Brain pericyte (primary cell): ENCODE measurements around the gene CCNI2.
"Not testable (repeated sequence)": the region's sequence is repeated elsewhere in the genome, so short reads cannot be mapped to it uniquely, and the experiment has no call there.

Source experiments
- DNase-seq: peaks from one replicate; pipeline ENCODE4 v3.0.0-alpha.2; 2012; ENCODE audit warnings: low read depth, low spot score

CCNI2 gene

DNA sequence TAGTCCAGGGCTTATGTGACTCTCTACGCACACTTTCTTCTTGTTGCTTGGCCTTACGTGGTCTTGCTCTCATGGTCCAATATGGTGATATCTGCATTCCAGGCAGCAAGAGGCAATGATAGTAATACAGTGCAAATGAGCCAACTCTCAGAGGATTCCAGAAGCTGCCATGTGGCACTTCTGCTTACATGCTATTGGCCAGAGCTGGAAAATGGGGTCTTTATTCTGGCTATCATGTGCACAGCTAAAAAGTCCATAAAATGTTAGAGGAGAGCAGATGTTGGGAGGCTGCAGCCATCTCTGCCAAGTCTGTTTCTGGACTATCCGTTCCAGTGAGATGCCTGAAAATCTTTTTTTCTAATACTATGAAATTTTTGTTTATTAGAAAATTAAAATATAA lies 32.7 kb downstream of the CCNI2 start:
- DNase-seq: no peak

DNA sequence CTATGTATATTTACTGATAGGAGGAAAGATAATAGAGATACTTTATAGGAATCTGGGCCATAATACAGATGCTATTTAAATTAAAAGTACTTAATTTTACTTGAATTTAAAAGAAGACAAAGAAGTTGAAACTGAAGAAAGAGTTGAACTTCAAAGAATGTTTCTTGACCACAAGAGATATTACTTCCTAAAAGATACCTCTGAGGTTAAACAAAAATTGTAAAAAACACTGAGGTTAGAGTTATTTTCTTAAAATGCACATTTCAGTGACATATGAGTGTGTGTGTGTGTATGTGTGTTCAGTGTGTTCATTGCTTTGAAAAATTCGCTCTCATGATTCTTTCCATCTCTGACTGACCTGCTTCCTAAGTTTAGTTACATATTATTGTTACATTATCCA lies 33.4 kb downstream of the CCNI2 start:
- DNase-seq: no peak

DNA sequence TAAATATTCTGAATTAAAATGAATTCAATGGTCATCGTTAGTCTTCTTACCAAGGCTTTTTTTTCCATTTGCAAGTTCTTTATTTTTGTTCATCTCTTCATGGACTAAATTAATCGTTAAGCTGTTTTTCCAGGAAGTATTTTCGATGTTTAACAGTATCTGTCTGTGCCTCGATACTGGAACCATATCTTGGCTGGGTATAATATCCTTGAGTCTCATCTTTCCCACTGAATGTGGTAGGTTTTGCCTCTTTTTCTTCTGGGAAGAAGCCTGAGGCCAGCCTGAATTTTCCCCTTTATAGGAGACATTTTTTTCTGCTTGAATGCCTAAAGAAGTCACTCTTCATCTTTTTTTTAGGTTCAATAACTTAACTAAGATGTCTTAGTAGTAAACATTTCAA lies 33.8 kb downstream of the CCNI2 start:
- no peak for DNase-seq

DNA sequence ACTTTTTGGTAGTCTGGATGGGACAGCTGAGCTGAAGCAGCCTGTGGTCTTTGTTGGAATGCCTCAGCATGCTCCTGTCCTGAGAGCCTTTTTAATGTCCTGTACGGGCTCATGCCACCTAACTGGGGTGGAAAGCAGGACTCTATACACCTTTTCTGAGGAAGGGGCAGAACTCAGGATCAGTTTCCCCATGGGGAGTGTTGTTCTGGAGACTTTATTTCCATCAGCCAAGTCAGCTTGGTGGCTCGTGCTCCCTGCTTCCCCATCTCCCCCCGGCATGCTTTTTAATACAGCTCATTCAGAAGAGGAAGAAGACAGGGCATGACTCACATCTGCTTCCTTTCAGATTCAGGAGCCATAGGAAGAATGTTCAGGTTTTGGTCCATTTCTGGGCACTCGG lies 34.9 kb downstream of the CCNI2 start:
- DNase-seq: no peak

DNA sequence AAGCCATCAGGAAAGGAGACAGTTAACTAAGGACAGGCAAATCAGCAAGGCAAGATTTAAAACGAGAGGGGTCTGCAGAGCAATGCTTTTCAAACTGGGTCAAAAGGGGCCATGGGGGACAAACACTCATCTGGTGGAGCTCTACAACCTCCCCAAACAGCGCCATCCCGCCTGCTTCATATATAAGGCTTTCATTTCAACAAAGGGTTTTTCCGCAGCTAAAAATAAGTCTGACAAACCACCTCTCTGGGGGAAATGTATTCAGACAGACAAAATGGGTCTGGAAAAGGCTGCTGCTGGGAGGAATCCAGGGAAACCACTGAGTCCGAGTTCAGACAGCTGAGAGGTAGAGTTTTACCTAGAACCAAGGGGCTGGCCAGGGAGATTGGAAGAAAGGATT lies 38.1 kb downstream of the CCNI2 start:
- no peak for DNase-seq

DNA sequence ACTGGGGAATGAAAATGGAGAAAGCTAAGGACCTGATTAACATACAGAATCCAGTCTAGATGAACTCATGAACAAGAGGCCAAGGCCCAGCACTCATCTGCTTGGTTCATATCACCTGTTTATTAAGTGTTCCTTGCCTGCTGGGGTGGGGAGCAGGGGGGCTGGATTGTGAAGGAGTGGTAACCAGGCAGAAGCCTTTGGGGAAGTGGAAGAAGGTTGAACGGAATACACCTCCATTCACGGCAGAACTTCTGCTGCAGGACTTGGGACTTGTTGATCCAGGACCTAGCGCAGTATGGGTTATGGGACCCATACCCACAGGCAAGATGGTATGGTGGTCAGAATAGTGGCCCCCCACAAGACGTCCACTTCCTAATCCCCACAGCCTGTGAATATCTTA lies 38.6 kb downstream of the CCNI2 start:
- no peak for DNase-seq

DNA sequence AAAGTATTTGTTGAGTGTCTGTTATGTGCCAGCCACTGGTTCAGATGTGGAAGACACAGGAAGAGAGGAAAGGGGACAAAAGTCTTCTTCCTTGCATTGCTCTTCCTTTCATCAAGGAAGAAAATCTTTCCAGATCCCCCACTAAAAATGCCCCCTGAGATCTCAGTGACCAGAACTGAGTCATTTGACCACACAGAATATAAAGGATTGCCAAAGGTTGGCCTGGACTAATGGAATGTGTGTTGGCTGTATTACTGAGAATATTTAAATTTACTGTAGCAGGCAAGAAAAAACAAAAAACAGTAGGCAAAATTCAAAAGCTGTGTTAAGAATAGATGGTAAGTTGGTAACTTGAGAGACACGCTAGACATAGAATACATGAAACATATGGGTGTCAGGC lies 39.9 kb downstream of the CCNI2 start:
- DNase-seq: no peak

DNA sequence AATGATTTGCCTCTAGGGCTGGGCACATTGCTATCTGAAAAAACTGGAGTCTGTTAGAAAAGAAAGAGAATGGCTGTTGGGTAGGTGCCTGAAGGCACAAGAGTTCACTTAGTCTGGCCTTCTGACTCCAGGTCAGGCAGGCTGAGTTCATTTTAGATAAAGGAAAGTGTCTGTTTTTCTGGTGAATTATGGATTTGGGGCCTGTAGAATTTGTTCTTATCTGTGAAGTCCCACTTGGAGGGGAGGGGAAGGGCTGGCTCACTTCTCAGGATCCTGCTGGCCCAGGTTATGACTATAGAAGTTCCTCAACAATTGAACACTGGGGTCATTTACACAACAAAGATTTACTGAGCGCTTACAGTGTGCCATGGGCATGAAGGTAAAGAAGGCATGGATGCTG lies 41.3 kb downstream of the CCNI2 start:
- no peak for DNase-seq

DNA sequence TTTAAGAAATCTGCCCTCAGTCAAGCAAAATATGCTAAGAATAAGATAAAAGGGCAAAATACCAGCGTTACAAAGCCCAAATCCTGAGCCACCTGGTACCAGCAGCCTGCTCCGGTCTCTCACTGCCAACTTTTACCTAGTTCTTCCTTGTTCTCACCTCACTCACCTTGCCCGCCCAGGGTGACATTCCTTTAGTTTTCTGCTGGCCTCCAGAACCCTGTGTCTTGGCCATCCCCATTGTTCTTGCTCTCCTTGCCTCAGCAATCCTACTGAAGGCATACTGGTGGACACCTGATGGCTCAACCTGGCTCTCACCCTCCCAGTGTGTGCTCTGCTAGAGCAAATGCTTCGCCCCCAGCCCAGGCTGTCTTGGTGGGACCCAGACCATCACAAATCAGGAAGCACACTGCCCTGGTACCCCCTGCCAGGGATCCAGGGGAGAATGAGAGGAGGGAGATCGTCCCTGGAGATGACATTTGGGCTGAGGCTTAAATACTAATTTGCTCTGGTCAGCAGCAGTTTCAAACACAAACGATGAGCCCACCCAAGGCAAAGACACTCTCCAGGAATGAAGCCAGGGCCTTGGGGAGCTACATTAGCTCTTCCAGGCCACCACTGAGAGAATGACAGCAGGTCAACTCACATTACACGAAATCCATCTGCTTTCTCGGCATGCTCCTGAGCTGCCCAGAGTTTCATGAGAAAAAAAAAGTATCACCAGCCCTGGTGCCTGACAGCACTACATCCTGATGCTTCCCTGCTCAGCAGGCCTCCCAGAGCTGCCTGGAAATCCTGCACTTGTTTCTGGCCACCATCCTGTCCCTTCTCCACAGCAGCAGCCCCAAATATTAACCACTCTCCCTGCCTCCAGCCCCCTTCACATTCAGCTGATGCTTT lies 42.0 kb downstream of the CCNI2 start:
- no peak for DNase-seq

DNA sequence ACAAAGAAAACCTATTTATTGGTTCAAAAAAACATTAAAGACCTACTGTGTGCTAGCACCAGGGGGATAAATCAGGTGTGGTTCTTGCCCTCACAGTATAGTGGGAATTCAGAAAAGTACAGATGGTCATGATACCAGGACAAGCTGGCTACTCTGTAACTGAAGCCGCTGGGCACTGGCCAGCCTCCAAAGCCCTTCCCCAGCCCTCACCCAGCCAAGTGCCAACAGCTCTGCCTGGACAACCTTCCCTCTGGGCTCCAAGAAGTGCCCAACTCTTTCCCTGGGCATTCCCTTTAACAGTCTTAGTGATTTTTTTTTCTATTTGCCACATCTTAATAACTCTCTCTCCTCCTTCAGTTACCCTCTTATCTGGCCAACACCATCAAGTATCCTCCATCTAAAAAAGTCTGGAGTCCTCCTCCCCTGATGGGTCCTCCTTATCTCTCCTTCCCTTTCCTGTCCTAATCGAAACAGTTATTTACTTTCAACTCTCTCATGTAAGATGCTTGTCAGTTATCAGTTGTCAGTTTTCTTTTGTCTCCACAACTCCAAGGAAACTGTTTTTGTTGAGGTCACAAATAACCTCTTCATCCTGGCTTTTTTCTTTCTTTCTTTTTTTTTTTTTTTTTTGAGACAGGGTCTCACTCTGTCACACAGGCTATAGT lies 43.1 kb downstream of the CCNI2 start:
- no peak for DNase-seq

DNA sequence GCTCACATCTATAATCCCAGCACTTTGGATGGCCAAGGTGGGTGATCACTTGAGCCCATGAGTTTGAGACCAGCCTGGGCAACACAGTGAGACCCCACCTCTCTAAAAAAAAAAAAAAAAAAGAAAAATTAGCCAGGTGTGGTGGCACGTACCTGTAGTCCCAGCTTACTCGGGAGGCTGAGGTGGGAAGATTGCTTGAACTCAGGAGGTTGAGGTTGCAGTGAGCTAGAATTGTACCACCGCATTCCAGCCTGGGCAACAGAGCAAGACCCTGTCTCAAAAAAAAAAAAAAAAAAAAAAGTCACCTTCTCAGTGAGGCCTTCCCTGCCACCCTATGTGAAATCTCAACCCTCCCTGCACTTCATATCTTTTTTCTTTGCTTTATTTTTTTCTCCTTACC lies 43.8 kb downstream of the CCNI2 start:
- no peak for DNase-seq

DNA sequence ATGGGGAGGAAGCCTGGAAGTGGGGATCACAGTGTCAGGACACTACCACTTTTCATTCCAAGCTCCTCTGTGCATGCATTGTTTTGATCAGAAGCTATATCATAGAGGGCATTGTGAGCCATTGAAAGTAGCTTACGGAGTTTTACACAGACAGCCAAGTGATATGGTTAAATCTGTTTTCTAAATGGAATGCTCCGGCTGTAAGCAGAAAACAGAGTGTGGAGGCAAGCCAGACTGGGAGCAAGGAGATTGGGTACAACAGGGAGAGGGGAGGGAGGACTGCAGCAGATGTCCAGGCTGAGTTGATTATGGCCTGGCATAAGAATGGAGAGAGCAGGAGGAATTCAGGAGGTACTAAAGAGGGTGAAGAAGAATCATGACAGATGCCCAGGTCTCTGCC lies 50.4 kb downstream of the CCNI2 start:
- no peak for DNase-seq

DNA sequence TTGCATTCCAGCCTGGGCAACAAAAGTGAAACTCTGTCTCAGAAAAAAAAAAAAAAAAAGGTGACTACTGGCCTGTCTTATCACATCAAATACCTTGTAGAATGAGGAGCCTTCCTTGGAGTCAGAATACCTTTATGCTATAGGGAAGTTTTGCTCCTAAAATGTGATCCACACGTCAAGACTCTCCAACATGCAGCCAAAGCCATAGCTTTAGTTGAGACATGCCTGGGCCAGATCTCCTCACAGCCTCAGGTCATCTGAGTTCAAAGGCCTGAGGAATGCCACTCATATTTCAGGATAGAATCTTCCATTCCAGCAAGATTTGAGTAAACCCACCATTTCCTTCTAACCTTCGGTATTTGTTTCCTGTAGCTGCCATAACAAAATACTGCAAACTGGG lies 52.2 kb downstream of the CCNI2 start:
- no peak for DNase-seq

DNA sequence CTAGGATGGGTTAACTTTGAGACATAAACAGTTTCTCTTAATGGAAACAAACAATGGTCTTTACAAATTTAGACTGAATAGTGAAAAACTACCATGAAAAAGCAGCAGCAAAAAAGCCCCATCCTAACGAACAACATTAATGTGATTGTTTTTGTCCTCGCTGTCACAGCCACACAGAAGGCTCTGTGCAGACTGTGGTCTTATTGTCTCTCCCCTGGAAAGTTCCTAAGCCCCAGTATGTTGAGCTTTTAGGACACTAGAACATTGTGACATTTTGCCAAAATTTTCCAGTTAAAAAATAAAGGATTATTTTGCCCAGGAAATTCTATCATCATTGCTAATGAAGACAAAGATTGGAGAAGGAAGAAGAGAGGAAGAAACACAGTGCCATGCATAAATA lies 53.3 kb downstream of the CCNI2 start:
- no peak for DNase-seq

DNA sequence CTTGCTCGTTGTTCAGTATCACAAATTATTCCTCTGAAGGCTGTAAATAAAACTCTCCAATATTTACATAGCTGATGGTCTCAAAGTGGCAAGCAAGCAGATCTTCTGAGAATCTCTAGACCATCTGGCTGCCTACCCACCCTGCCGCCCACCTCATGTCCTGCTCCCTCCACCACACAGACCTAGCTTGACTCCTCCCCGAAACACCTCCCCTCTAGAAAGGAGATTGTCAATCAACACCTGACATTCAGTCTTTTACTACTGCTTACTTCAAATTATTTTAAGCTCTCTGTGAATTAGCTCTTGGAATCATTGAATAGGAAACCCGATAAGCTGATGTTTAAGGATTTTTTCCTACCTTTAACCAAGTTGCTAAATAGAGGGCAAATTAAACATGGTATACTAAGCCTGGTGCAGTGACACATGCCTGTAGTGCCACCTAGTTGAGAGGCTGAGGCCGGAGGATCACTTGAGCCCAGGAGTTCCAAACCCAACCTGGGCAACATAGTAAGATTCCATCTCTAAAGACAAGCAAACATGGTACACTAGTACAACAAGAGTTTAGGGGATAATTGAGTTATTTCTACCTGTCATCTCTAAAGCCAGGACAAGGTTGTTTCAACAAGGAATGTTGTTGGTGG lies 54.9 kb downstream of the CCNI2 start:
- no peak for DNase-seq

DNA sequence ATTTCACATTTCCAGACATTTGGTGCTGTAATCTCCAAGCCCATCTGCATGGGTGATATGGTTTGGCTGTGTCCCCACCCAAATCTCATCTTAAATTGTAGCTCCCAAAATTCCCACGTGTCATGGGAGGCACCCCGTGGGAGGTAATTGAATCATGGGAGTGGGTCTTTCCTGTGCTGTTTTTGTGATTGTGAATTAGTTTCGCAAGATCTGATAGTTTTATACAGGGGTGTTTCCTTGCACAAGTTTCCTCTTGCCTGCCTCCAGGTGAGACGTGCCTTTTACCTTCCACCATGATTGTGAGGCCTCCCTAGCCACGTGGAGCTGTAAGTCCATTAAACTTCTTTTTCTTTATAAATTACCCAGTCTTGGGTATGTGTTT lies 55.5 kb downstream of the CCNI2 start:
- not testable (repeated sequence) for DNase-seq
